GM18519 (cell line): Measurements from ENCODE around the gene ZNF358.

Experiments
- ATAC-seq: cut with Tn5 transposase; IDR thresholded peaks from one replicate; pipeline ENCODE4 v1.9.1; 2021; ENCODE audit warnings: mild to moderate bottlenecking, moderate library complexity; ENCODE audit not compliant: unreplicated experiment, low FRiP score

Gene ZNF358

GRCh38 chr19:7519361-7520130 is 3.6 kb downstream of the ZNF358 start:
- ATAC-seq, result no peak

GRCh38 chr19:7520131-7521051 is 4.5 kb downstream of the ZNF358 start:
- no peak for ATAC-seq

- ATAC-seq, result no peak
Observed at GRCh38 chr19:7521551-7522071, 5.7 kb downstream of the ZNF358 start.

DNA sequence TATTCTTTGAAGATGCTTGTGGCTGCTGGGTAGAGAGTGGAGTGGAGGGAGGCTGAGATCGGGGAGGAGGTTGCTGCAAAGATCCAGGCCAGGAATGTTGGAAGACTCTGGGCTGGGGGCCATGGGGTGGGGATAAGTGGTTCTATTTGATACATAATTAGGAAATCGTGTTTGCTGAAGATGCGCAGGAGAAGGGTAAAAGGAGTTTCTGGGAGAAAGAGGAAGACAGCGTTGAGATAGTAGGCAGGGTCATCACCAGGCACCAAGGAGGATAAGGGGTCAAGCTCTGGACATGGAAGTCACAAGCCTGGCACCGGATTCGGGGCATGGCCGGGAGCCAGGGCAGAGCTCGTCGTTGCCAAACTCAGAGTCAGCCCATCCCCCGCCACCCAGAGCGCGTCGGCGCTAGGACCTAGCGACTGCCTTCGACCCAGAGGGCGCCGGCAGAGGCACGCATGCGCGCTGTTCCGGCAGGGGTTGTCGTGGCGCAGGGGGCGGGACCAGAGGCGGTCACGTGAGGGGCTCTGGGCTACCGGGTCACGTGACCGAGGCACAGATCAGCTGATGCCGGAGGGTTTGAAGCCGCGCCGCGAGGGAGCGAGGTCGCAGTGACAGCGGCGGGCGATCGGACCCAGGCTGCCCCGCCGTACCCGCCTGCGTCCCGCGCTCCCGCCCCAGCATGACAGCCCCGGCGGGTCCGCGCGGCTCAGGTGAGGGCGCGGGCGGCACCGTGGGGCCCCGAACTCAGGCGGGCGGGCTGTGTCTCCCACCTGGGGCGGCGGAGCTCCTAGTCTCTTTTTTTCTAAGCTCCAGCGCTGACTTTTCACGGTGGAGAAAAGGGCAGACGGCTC is 6.4 kb downstream of the ZNF358 start, which contains the start of gene MCOLN1:
MCOLN1 (plus strand) TSS at position 553 of the 851 bp plus-strand sequence; CDS start at position 680, 127 bp downstream.
- peak; percentile 64 for ATAC-seq

- no peak for ATAC-seq
Observed at GRCh38 chr19:7522923-7523667, 7.2 kb downstream of the ZNF358 start.

GRCh38 chr19:7524523-7524922 is 8.6 kb downstream of the ZNF358 start:
- ATAC-seq, result no peak

DNA sequence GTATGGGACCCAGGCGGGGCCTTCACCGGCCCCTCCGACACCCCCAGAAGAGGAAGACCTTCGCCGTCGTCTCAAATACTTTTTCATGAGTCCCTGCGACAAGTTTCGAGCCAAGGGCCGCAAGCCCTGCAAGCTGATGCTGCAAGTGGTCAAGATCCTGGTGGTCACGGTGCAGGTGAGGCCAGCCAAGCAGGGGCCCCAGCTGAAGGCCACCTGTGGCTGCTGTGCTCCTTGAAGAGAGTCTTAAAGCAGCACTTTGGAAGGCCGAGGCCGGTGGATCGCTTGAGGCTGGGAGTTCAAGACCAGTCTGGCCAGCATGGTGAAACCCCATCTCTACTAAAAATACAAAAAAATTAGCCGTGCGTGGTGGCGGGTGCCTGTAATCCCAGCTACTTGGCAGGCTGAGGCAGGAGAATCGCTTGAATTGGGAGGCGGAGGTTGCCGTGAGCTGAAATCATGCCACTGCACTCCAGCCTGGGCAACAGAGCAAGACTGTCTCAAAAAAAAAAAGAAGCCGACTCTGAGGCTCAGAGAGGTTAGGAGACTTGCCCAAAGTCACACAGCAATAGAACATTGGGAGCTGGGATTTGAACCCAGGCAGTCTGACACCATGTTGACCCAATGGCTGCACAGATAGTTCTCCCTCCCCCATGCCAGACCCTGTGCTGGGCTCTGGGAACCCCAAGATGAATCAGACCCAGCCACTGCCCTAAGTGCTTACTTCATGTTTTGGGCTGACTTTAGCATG is 9.3 kb downstream of the ZNF358 start:
- no peak for ATAC-seq

DNA sequence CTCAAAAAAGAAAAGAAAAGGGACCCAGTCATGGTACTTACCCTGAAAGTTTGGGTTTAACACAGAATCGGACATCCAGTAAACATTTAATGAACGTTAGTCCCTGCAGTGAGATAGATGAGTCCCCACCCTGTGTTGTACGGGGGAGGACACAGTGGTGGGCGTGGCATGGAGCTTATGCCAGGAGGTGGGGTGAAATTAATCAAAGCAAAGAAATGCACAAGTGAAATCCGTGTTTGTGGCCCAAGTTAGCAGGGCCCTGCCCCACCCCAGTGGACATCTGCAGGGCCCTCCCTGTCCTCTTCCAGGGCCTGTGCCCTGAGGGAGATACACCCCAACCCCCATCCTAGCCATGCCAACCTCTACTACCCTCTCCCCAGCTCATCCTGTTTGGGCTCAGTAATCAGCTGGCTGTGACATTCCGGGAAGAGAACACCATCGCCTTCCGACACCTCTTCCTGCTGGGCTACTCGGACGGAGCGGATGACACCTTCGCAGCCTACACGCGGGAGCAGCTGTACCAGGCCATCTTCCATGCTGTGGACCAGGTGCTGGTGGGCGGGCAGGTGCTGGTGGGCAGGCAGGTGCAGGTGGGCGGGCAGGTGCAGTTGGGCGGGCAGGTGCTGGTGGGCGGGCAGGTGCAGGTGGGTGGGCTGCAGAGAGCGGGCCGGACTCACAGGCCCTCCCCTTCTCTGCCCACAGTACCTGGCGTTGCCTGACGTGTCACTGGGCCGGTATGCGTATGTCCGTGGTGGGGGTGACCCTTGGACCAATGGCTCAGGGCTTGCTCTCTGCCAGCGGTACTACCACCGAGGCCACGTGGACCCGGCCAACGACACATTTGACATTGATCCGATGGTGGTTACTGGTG is 10.4 kb downstream of the ZNF358 start:
- no peak for ATAC-seq

DNA sequence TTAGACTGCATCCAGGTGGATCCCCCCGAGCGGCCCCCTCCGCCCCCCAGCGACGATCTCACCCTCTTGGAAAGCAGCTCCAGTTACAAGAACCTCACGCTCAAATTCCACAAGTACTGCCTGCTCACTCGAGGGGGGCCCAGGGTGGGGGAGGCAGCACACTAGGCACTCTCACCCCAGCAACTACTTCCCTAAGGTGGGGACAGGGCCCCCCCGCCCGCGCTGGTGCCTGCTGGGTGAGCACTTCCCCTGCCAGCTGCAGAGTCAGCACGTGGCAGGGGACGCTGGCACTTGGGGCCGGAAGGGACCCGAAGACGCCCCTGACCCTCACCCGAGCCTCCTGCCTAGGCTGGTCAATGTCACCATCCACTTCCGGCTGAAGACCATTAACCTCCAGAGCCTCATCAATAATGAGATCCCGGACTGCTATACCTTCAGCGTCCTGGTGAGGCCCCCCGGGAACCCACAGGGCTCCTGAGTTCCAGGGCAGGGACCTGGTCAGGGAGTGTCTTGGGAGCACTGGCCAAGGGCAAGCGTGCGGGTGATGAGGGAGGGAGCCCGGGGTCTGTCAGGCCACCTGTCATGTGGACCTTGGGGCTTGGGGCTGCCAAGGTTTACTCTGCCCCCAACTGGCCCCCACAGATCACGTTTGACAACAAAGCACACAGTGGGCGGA is 11.8 kb downstream of the ZNF358 start:
- no peak for ATAC-seq

- no peak for ATAC-seq
Observed at GRCh38 chr19:7528192-7528519, 12.3 kb downstream of the ZNF358 start.

DNA sequence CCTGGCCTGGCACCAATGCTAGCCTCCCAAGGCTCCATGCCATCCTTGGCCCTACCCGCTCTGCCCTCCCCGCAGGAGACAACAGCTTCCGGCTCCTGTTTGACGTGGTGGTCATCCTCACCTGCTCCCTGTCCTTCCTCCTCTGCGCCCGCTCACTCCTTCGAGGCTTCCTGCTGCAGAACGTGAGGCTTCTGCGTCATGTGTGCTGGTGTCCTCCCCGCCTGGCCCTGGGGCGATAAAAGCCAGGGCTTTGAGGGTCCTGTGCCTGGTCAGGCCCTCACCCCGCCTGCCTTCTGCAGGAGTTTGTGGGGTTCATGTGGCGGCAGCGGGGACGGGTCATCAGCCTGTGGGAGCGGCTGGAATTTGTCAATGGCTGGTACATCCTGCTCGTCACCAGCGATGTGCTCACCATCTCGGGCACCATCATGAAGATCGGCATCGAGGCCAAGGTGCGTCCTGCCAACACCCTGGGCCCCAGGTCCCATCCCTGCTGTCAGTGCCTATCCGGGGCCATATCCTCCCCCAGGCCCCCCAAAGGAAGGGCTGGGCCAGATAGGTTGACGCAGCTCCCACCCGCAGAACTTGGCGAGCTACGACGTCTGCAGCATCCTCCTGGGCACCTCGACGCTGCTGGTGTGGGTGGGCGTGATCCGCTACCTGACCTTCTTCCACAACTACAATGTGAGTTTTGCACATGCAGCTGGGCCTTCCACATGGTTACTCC is 12.8 kb downstream of the ZNF358 start:
- no peak for ATAC-seq

DNA sequence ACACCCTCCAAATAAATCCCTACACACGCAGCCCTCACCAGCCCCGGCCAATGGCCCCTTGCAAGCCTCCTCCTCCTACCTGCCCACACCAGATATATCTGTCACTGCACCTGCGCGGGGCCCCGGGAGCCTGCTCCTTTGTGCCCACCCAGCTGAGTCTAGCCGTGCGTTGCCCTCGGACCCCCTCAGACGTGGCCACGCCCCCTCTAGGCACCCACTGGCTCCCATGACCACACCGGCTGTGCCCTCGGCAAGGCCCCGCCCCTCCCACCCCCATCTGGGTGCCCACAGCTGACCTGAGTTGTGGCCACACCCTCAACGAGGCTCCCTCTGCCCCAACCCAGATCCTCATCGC is 13.3 kb downstream of the ZNF358 start:
- no peak for ATAC-seq

GRCh38 chr19:7529610-7530490 is 13.9 kb downstream of the ZNF358 start:
- ATAC-seq, result no peak

- no peak for ATAC-seq
Observed at GRCh38 chr19:7533281-7533885, 17.5 kb downstream of the ZNF358 start.

DNA sequence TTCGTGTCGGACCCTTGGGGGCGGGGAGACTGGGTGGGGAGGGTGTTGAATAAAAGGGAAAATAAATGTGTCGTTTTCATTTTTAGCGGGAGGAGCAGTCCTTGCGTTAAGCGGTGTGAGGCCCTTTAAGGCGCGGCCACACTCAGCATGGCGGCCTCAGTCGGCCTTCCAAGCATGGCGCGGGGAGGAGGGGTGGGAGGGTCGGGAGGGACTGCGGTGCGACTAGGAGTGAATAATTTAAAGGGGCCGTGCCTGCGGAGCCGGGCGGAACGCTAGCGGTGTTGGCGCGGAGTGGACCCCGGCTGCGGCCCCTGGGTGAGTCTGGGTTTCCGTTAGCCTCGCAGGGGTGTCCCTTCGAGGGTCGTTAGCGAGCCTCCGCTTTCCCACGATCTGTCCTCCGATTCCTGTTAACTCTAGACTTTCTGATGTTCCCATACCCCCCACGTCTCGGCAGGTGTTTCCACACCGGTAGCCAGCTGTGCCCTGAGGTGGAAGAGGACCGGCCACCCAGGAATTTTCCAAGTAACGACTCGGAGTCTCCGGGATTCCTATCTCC is 18.1 kb downstream of the ZNF358 start:
- no peak for ATAC-seq
